Measurements from ENCODE around the gene SLC6A6.

SLC6A6 gene

GRCh38 chr3:14538451-14539088 is 136.2 kb downstream of the SLC6A6 start:
- Histone ChIP-seq H3K9ac (ENCODE audit: low read length) (no peak overlapping the region), H3K27me3 (ENCODE audit: control insufficient read depth, insufficient read depth, low read length) (no peaks in the 10 kb centered on the region), H3K9me3 (ENCODE audit: control insufficient read depth, insufficient read depth, low read depth, low read length) (no peaks in the 10 kb centered on the region), H3K27ac (ENCODE audit: low read depth, low read length) (no peak overlapping the region), H3K36me3 (ENCODE audit: control insufficient read depth, insufficient read depth, low read length) (no peaks in the 10 kb centered on the region), H3K4me3 (ENCODE audit: low read depth, low read length) (no peak overlapping the region), H3K4me1 (ENCODE audit: control insufficient read depth, insufficient read depth, low read length) (peaks cover 44% of the 10 kb centered on the region)
